Stomach smooth muscle (tissue), 2 donors: ENCODE measurements around the gene LMO7.
"Not testable (repeated sequence)": the region's sequence is repeated elsewhere in the genome, so short reads cannot be mapped to it uniquely, and the experiment has no call there.

Source experiments
- H3K27ac ChIP-seq: one replicate; pipeline ENCODE4 v1.7.0; 2013; ENCODE audit warnings: mild to moderate bottlenecking, low read length, inconsistent platforms
- H3K27me3 ChIP-seq, 2 donors: one replicate each; pipeline ENCODE4 v1.7.0; 2013; ENCODE audit warnings: low read length in 2 of 2; ENCODE audit not compliant: insufficient read depth in 2 of 2, control insufficient read depth in 1 of 2
- H3K36me3 ChIP-seq, 2 donors: one replicate each; pipeline ENCODE4 v1.7.0; 2013; ENCODE audit warnings: low read length in 2 of 2; ENCODE audit not compliant: control insufficient read depth in 2 of 2, insufficient read depth in 2 of 2
- H3K4me1 ChIP-seq: one replicate; pipeline ENCODE4 v1.7.0; 2013; ENCODE audit warnings: low read length; ENCODE audit not compliant: control insufficient read depth, insufficient read depth
- H3K4me3 ChIP-seq, 2 donors: one replicate each; pipeline ENCODE4 v1.7.0; 2013; ENCODE audit warnings: low read length in 2 of 2
- H3K9ac ChIP-seq, 2 donors: one replicate each; pipeline ENCODE4 v1.7.0; 2013; ENCODE audit warnings: low read length in 2 of 2, mild to moderate bottlenecking in 1 of 2
- H3K9me3 ChIP-seq, 2 donors: one replicate each; pipeline ENCODE4 v1.7.0; 2013; ENCODE audit warnings: low read length in 2 of 2; ENCODE audit not compliant: control insufficient read depth in 2 of 2
- donor health status: healthy.
- donor health status: Pancreatic carcinoma.

Gene LMO7

DNA sequence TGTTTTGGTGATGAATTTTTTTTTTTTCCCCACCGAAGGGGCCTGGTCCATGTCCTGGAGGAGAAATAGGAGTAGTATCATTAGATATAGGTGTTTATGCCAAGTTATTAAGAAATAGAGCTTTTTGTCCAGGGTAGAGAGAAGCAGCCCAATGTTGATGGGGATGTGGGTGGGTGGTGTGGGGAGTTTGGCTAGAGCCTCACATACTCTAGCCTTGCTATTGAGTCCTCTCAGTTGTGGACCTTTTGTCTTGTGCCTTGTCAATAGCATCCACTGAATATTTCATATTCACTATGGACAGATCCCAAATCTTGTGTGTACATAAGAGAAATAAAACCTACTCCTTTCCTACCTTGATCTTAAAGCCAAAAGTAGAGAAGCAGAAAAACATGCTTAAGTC is 134.0 kb downstream of the LMO7 start:
- Histone ChIP-seq H3K27ac (no peak overlapping the region), H3K27me3 (no peaks in the 10 kb centered on the region), H3K9me3 (no peaks in the 10 kb centered on the region), H3K9ac (no peak overlapping the region), H3K4me1 (no peaks in the 10 kb centered on the region), H3K4me3 (no peak overlapping the region), H3K36me3 (no peaks in the 10 kb centered on the region)

DNA sequence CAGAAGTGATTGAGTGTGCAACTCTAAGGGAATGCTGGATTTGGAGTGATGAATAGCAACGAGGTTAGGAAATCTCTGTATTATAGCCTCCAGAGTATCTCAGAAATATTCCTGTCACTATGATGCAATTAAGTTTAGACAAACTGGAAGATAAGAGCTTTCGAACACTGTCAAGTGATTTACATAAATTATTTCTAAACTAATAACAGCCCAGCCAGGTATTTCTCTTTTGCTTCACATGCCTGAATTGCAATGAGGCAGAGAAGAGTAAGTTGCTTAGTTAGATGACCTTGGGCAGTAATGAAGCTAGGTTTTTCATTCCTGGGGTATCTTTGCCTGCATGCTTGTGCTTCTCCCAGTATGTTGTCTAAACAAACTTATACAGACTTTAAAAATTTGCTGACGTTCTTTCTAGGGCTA is 134.5 kb downstream of the LMO7 start:
- H3K36me3 ChIP-seq = no peaks in the 10 kb centered on the region
- H3K9me3 ChIP-seq = no peaks in the 10 kb centered on the region
- H3K4me1 ChIP-seq = no peaks in the 10 kb centered on the region
- no peak overlapping the region for H3K27ac ChIP-seq
- no peak overlapping the region for H3K9ac ChIP-seq
- no peaks in the 10 kb centered on the region for H3K27me3 ChIP-seq
- H3K4me3 ChIP-seq = no peak overlapping the region

DNA sequence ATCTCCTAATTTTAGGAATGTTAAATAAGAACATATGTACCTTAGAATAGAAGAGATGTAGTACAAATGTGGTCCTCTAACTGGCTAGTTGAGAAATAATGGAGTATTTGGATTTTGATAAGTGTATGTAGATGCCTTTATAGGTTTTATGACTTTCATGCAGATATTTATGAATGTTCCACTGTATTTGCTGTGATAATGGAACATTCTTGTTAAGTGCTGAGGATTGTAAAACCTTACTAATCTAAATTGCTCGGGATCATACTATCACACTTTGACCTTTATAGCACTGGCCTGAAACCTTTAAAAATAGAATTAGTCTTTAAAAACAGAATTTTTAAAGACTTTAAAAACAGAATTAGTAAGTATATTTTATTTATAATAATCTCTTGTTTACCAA is 135.1 kb downstream of the LMO7 start:
- H3K27me3 ChIP-seq = no peaks in the 10 kb centered on the region
- no peak overlapping the region for H3K4me3 ChIP-seq
- H3K27ac ChIP-seq = no peak overlapping the region
- no peaks in the 10 kb centered on the region for H3K9me3 ChIP-seq
- H3K36me3 ChIP-seq = no peaks in the 10 kb centered on the region
- H3K4me1 ChIP-seq = no peaks in the 10 kb centered on the region
- no peak overlapping the region for H3K9ac ChIP-seq

GRCh38 chr13:75771818-75772217 is 135.7 kb downstream of the LMO7 start:
- Histone ChIP-seq H3K27me3 (no peaks in the 10 kb centered on the region), H3K4me1 (no peaks in the 10 kb centered on the region), H3K9ac (no peak overlapping the region), H3K27ac (no peak overlapping the region), H3K36me3 (no peaks in the 10 kb centered on the region), H3K9me3 (no peaks in the 10 kb centered on the region), H3K4me3 (no peak overlapping the region)

GRCh38 chr13:75774176-75774575 is 138.0 kb downstream of the LMO7 start:
- Histone ChIP-seq H3K4me1 (no peaks in the 10 kb centered on the region), H3K27ac (no peak overlapping the region), H3K9me3 (no peaks in the 10 kb centered on the region), H3K27me3 (no peaks in the 10 kb centered on the region), H3K4me3 (no peak overlapping the region), H3K36me3 (no peaks in the 10 kb centered on the region), H3K9ac (no peak overlapping the region)

- no peak overlapping the region for H3K4me3 ChIP-seq
- H3K4me1 ChIP-seq = no peaks in the 10 kb centered on the region
- no peaks in the 10 kb centered on the region for H3K27me3 ChIP-seq
- no peak overlapping the region for H3K27ac ChIP-seq
- no peaks in the 10 kb centered on the region for H3K9me3 ChIP-seq
- H3K36me3 ChIP-seq = no peaks in the 10 kb centered on the region
- no peak overlapping the region for H3K9ac ChIP-seq
Observed at GRCh38 chr13:75776550-75776949, 140.4 kb downstream of the LMO7 start.

- no peaks in the 10 kb centered on the region for H3K4me1 ChIP-seq
- no peaks in the 10 kb centered on the region for H3K36me3 ChIP-seq
- peaks cover 3% of the 10 kb centered on the region in 2 donors for H3K9me3 ChIP-seq
- no peak overlapping the region for H3K9ac ChIP-seq
- no peak overlapping the region for H3K4me3 ChIP-seq
- H3K27me3 ChIP-seq = no peaks in the 10 kb centered on the region
- no peak overlapping the region for H3K27ac ChIP-seq
Observed at GRCh38 chr13:75779393-75779792, 143.3 kb downstream of the LMO7 start.

DNA sequence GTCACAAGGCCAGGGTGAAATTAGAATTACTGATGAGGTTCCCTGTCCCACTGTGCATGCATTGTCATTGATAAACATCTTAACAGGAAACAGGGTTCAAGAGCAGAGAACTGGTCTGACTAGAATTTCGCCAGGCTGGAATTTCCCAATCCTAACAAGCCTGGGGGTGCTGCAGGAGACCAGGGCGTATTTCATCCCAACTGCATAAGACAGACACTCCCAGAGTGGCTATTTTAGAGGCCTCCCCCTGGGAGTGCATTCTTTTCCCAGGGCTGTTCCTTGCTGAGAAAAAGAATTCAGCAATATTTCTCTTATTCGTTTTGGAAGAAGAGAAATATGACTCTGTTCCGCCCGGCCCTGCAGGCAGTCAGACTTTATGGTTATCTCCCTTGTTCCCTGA is 144.0 kb downstream of the LMO7 start:
- H3K9ac ChIP-seq, H3K27me3 ChIP-seq, H3K27ac ChIP-seq, H3K36me3 ChIP-seq, H3K4me3 ChIP-seq, H3K4me1 ChIP-seq, H3K9me3 ChIP-seq: not testable (repeated sequence)

DNA sequence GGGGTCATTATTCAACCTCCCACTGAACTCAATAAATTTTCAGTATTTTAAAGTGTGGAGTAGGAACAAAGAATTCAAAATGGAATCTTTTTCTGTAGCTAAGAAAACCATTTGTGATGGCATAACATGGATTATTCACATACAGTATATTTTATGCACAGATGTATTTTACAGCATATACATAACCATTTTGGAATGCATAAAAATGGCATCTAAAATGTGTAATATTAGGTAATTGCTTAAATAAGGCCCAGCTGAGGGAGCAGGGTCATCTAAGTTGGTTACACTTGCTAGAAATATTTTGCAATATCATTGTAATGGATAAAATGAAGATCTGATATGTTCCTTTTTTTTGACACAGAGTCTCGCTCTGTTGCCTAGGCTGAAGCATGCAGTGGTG is 146.9 kb downstream of the LMO7 start:
- Histone ChIP-seq H3K9me3 (peaks cover 3% of the 10 kb centered on the region in 2 donors), H3K27ac (no peak overlapping the region), H3K9ac (no peak overlapping the region)

GRCh38 chr13:75784003-75784402 is 147.9 kb downstream of the LMO7 start:
- Histone ChIP-seq H3K4me1 (no peaks in the 10 kb centered on the region), H3K4me3 (no peak overlapping the region), H3K9ac (no peak overlapping the region), H3K9me3 (peaks cover 3% of the 10 kb centered on the region in 2 donors), H3K36me3 (no peaks in the 10 kb centered on the region), H3K27me3 (no peaks in the 10 kb centered on the region), H3K27ac (no peak overlapping the region)

More for the DNA sequence above, 146.9 kb downstream of the LMO7 start:
- no peaks in the 10 kb centered on the region for H3K27me3 ChIP-seq
- no peaks in the 10 kb centered on the region for H3K4me1 ChIP-seq
- H3K36me3 ChIP-seq = no peaks in the 10 kb centered on the region
- no peak overlapping the region for H3K4me3 ChIP-seq

DNA sequence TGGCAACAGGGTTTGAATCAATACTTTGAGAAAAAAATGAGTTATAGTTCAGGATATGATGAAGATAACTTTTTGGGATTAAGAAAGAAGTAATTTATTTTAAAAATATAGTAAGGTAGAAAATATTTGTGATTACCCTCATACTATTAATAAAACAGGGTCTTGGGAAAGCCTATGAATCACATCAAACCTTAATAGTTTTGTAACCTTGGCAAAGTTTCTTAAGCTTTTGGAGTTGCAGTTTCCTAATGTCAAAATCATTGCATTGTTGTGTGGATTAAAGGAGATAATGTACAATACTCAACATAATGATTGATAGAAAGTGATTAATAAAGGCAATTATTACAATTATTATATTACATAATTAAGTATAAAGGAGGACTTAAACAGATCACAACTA is 149.0 kb downstream of the LMO7 start:
- no peak overlapping the region for H3K9ac ChIP-seq
- H3K27ac ChIP-seq = no peak overlapping the region
- H3K4me1 ChIP-seq = no peaks in the 10 kb centered on the region
- peaks cover 3% of the 10 kb centered on the region in 2 donors for H3K9me3 ChIP-seq
- H3K36me3 ChIP-seq = no peaks in the 10 kb centered on the region
- H3K27me3 ChIP-seq = no peaks in the 10 kb centered on the region
- no peak overlapping the region for H3K4me3 ChIP-seq
